Progenitor cell of endocrine pancreas (in vitro differentiated cells): ENCODE measurements around the gene SFXN5. TPM values are rescaled to one million over a fixed set of nuclear protein-coding genes. Genes with fewer than 3 reads are reported as not detected.

Source experiments
- DNase-seq: peaks from one replicate; pipeline ENCODE4 v3.0.0; 2021; ENCODE audit warnings: low spot score; ENCODE audit not compliant: unreplicated experiment
- H3K27ac Mint-ChIP-seq: 2 replicates; pipeline ENCODE4 v1.8.0; 2021; ENCODE audit warnings: mild to moderate bottlenecking, moderate library complexity, mixed read lengths
- H3K27me3 Mint-ChIP-seq: 2 replicates; pipeline ENCODE4 v1.8.0; 2021; ENCODE audit warnings: mixed read lengths
- H3K36me3 Mint-ChIP-seq: 2 replicates; pipeline ENCODE4 v1.8.0; 2022; ENCODE audit warnings: mixed read lengths; ENCODE audit not compliant: insufficient read depth
- H3K4me1 Mint-ChIP-seq: 2 replicates; pipeline ENCODE4 v1.8.0; 2021; ENCODE audit warnings: low read depth, mixed read lengths
- H3K4me3 Mint-ChIP-seq: 2 replicates; pipeline ENCODE4 v1.8.0; 2021; ENCODE audit warnings: low read depth, mild to moderate bottlenecking, moderate library complexity, mixed read lengths
- H3K9me3 Mint-ChIP-seq: 2 replicates; pipeline ENCODE4 v1.8.0; 2021; ENCODE audit warnings: low read depth, mixed read lengths
- total RNA-seq: library from RNA; stranded (reverse); gene quantifications from 2 replicates; pipeline ENCODE4 v1.2.1, GENCODE V29; 2021
- TF ChIP-seq, protein P1 (sequence below): fragments of 200-600 bp; sonication (generic); IDR thresholded peaks from one replicate; pipeline ENCODE4 v1.5.0; 2021; ENCODE audit warnings: antibody characterized with exemption, mild to moderate bottlenecking; ENCODE audit not compliant: unreplicated experiment

SFXN5 gene
- total RNA-seq, 1 donor from 2014 or later = 33.1 TPM

DNA sequence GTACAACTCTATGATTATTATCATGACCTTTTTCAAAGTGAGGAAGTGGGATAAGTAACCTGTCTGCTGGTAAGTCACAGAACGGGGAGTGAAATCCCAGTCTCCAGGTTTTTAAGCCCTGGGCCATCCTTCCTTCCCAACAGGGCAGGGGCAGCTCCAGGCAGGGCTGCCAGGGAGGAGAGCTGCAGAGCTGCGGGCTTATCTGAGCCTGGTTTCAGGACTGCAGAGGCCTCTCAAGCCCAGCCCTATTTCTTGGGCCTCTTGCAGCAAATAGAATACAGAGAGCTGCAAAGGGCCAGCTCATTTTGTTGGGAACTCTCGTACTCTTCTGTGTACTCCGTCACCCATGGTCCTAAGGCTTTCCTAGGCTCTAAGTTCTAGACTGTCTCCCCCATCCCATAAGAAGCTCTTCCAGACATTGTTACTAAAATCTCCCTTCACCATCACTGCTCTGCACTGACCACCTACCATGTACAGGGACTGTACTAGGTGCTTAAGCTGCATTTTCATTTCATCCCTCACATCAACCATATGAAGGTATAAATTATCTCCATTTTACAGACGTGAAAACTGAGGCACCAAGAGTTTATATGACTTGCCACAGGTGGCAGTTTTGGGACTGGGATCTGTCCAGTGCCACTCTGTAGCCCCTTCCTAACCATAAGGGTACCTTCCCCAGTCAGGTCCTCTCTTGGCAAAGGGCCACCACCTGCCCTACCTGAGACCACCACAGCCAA, 38.1 kb upstream of the SFXN5 start:
- TF ChIP-seq, protein P1, sequence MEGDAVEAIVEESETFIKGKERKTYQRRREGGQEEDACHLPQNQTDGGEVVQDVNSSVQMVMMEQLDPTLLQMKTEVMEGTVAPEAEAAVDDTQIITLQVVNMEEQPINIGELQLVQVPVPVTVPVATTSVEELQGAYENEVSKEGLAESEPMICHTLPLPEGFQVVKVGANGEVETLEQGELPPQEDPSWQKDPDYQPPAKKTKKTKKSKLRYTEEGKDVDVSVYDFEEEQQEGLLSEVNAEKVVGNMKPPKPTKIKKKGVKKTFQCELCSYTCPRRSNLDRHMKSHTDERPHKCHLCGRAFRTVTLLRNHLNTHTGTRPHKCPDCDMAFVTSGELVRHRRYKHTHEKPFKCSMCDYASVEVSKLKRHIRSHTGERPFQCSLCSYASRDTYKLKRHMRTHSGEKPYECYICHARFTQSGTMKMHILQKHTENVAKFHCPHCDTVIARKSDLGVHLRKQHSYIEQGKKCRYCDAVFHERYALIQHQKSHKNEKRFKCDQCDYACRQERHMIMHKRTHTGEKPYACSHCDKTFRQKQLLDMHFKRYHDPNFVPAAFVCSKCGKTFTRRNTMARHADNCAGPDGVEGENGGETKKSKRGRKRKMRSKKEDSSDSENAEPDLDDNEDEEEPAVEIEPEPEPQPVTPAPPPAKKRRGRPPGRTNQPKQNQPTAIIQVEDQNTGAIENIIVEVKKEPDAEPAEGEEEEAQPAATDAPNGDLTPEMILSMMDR = no peak
- Mint-ChIP-seq H3K9me3 (no peaks in the 10 kb centered on the region), H3K27me3 (no peaks in the 10 kb centered on the region), H3K27ac (no peak overlapping the region), H3K36me3 (no peaks in the 10 kb centered on the region), H3K4me1 (peaks cover 20% of the 10 kb centered on the region), H3K4me3 (no peak overlapping the region)
- DNase-seq = no peak

DNA sequence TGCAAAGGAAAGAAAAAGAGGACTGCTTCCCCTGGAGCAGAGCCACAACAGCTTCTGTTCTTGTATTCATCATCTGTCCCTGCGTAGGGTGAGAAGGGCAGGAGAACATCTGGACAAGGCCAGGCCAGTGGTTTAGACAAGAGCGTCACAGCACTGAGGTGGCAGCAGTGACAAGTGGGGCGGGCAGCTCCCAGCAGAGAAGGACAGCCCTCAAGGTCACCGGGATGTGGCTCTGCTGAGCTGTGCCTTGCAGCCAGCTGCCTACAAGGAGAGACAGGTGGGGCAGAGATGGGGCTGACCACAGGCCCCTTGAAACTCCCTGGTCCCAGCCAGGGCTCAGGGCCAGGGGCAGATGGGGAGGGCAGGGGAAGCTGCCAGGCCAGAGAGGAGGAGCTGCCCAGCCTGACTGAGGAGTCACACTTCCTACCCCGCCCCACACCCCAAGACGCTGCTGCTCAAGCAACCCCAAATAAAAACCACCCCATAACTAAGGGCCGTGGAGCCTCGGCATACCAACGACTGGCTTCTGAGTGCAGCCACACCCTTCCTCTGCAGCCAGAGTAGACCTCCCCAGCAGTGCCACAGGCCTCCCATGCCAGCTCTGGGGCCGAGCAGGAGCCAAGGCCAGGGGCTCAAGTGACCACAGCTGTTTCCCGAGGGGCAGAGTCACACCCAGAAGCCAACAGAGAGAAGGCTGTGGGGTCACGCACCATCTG, 35.9 kb upstream of the SFXN5 start:
- H3K27ac Mint-ChIP-seq = no peak overlapping the region
- peaks cover 20% of the 10 kb centered on the region for H3K4me1 Mint-ChIP-seq
- H3K9me3 Mint-ChIP-seq = no peaks in the 10 kb centered on the region
- H3K36me3 Mint-ChIP-seq = no peaks in the 10 kb centered on the region
- DNase-seq = no peak
- no peaks in the 10 kb centered on the region for H3K27me3 Mint-ChIP-seq
- H3K4me3 Mint-ChIP-seq = no peak overlapping the region
- TF ChIP-seq, protein P1 = no peak

DNA sequence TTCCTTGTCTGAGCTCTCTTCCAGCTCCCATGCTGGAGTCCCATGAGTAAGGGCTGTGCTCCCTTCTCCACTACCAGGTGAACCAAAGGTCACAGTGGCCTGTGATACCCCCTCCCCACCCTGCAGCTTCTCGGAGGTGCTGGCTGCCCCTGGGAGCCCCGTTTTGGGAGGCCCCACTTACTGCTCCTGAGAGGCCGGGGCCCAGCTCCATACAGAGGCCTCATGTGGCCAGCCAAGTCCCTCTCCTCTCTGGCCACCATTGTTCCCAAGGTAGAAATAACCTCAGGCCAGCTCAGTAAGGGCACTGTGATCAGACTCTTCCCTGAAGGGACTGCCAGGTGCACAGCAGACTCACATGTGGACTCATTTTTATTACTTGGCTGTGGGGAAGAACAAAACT, 35.3 kb upstream of the SFXN5 start:
- DNase-seq = no peak
- Mint-ChIP-seq H3K4me1 (peaks cover 19% of the 10 kb centered on the region), H3K27me3 (no peaks in the 10 kb centered on the region), H3K4me3 (no peak overlapping the region), H3K9me3 (no peaks in the 10 kb centered on the region), H3K27ac (no peak overlapping the region), H3K36me3 (no peaks in the 10 kb centered on the region)
- TF ChIP-seq, protein P1 = no peak

DNA sequence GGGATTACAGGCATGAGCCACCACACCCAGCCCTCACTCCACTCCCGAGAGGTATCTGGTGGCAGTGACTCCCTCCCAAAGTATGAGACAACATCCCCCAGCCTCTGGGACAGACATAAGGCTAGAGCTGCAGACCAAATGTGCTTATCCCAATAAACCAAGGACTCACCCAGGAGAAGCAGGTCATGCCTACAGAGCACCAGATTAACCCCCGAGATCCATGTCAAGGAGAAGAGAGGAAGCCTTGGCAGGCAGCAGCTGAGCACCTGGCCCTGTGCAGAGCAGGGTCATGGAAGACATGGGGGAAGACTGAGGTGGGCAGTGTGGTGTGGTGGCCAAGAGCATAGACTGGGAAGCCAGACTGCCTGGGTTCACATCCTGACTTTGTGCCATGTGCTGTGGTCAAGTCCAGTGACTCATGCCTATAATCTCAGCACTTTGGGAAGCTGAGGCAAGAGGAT, 34.0 kb upstream of the SFXN5 start:
- Mint-ChIP-seq H3K36me3 (no peaks in the 10 kb centered on the region), H3K4me1 (peaks cover 9% of the 10 kb centered on the region), H3K4me3 (no peak overlapping the region), H3K27ac (no peak overlapping the region), H3K9me3 (no peaks in the 10 kb centered on the region), H3K27me3 (no peaks in the 10 kb centered on the region)
- TF ChIP-seq, protein P1 = no peak
- DNase-seq = no peak

DNA sequence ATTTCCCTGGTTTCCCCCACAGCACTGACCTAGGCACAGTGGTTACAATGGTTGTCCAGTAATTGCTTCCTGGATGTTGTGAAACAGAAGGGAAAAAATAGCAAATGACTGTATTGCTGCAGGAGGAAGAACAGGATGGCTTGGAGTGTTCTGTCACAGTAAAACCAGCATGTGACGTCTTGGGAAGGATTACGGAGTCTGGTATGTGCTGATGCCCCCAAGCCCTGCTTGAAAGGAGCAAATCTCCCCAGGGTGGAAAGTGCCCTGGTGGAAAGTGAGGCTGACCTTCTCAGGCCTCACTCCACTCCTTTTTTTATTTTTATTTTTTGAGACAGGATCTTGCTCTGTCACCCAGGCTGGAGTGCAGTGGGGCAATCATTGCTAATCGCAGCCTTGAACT, 33.4 kb upstream of the SFXN5 start:
- Mint-ChIP-seq H3K27ac (no peak overlapping the region), H3K27me3 (no peaks in the 10 kb centered on the region)

More for the DNA sequence above, 33.4 kb upstream of the SFXN5 start:
- DNase-seq = no peak
- no peaks in the 10 kb centered on the region for H3K36me3 Mint-ChIP-seq
- no peaks in the 10 kb centered on the region for H3K9me3 Mint-ChIP-seq
- peaks cover 7% of the 10 kb centered on the region for H3K4me1 Mint-ChIP-seq
- no peak overlapping the region for H3K4me3 Mint-ChIP-seq
- TF ChIP-seq, protein P1 = no peak
